ENCODE data around the gene NANOS2.

DNA sequence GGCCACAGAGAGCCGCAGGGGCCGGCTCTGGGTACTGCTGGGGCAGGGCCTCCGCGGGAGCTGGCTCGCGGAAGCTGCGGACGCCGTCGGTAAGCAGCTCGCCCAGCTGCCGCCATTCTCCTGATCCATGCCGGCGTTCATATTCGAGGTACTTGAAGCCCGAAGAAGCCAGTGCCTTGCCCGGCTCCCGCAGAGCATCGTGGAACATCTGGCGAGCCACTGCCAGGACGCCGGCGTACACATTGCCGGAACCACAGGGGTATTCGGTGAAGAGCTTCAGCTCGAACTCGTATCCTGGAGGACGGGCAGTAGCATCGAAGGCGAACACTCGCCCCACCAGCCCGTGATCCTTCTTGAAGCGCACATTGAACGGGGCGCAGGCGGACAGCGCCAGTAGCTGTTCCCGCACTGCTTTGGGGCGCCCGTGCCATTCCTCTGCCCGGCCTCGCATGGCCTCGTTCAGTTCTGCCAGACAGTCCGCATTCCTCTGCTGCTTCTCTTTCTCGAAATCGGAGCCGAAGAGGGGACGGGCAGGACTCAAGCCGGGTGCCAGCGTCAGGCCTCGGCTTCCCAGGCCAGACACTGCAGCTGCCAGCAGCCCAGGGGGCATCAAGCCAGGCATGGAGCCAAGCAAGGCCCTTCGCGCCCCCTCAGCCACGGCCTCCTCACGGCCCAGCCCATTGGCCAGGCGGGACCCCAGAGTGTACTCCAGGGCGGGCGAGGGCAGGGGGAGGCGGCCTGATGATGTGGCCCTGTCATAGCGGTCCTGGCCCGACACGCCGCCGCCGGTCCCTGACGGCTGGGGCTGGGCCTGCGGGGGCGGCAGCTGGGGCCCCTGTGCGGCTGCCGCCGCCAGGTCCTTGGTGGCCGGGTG, 29.7 kb downstream of the NANOS2 start:
- TF ChIP-seq, protein P1, sequence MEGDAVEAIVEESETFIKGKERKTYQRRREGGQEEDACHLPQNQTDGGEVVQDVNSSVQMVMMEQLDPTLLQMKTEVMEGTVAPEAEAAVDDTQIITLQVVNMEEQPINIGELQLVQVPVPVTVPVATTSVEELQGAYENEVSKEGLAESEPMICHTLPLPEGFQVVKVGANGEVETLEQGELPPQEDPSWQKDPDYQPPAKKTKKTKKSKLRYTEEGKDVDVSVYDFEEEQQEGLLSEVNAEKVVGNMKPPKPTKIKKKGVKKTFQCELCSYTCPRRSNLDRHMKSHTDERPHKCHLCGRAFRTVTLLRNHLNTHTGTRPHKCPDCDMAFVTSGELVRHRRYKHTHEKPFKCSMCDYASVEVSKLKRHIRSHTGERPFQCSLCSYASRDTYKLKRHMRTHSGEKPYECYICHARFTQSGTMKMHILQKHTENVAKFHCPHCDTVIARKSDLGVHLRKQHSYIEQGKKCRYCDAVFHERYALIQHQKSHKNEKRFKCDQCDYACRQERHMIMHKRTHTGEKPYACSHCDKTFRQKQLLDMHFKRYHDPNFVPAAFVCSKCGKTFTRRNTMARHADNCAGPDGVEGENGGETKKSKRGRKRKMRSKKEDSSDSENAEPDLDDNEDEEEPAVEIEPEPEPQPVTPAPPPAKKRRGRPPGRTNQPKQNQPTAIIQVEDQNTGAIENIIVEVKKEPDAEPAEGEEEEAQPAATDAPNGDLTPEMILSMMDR (IDR thresholded peaks at IDR 0.05; ENCODE audit: low read length): no peak
- no peak for TF ChIP-seq EZH2 (IDR thresholded peaks at IDR 0.05; ENCODE audit: borderline replicate concordance, low read length)

All from OCI-LY1 (cell line).